HCT116 (cell line): Measurements from ENCODE around the gene ASPHD2. TPM values are rescaled to one million over a fixed set of nuclear protein-coding genes. Genes with fewer than 3 reads are reported as not detected.

Experiments
- ATAC-seq: fragments of 200-7000 bp; cut with Tn5 transposase; 2 replicates; pipeline ENCODE4 v1.9.1; 2020; ENCODE audit warnings: mild to moderate bottlenecking, moderate library complexity
- BruUV-seq: library from RNA; stranded (reverse); fragments of 400-500 nt; replicated peaks from 2 replicates; lab custom pipeline; 2021; lab: Mats Ljungman, UMichigan
- CTCF ChIA-PET: fragments of 300-600 bp; sonication (Branson Sonifier 250); formaldehyde crosslinking; loops from one replicate; lab custom pipeline; 2021; ENCODE audit warnings: antibody characterized with exemption; lab: Charles Lee
- POLR2A ChIA-PET: fragments of 300-600, 350-600 bp; sonication (Branson Sonifier 250); formaldehyde crosslinking; loops from one replicate; lab custom pipeline; 2021; ENCODE audit warnings: antibody characterized with exemption; lab: Charles Lee
- RAD21 ChIA-PET, 2 experiments: fragments of 300-600 bp; sonication (Branson Sonifier 250); formaldehyde crosslinking; loops; one replicate each; lab custom pipeline; 2023; ENCODE audit warnings: low total read pairs in 2 of 2; ENCODE audit not compliant: uncharacterized antibody in 2 of 2, unreplicated experiment in 2 of 2, low non-redundant PET in 1 of 2; lab: Charles Lee
- DNase-seq: peaks from one replicate; pipeline ENCODE4 v3.0.0-alpha.2; 2010; ENCODE audit warnings: low read depth, low spot score
- H2AFZ ChIP-seq: fragments of 200-600 bp; shearing (Covaris generic), sonication (generic); 2 replicates; pipeline ENCODE4 v1.6.1; 2017; ENCODE audit warnings: low read depth, mixed run types, mixed read lengths, antibody characterized with exemption, low read length; ENCODE audit not compliant: poor library complexity, severe bottlenecking
- H3K27ac ChIP-seq: 2 replicates; pipeline ENCODE4 v1.5.1; 2012; ENCODE audit warnings: low read depth, low read length
- H3K27me3 ChIP-seq: fragments of 200-600 bp; sonication (generic); 2 replicates; pipeline ENCODE4 v1.6.1; 2016; ENCODE audit warnings: mixed run types, low read length, mixed read lengths; ENCODE audit not compliant: insufficient read depth
- H3K36me3 ChIP-seq, 2 experiments: fragments of 200-500 bp in 1 of 2; fragments of 200-600 bp in 1 of 2; sonication (Bioruptor generic) in 1 of 2; sonication (generic) in 1 of 2; 2 replicates each; pipeline versions ENCODE4 v1.5.1 to v1.6.1; 2014 to 2016; ENCODE audit warnings: low read length in 2 of 2, inconsistent platforms in 1 of 2, mixed read lengths in 1 of 2, mixed run types in 1 of 2; ENCODE audit not compliant: insufficient read depth in 2 of 2, control insufficient read depth in 1 of 2
- H3K4me1 ChIP-seq, 2 experiments: fragments of 200-600 bp in 1 of 2; sonication (generic) in 1 of 2; 2 replicates each; pipeline versions ENCODE4 v1.5.1 to v1.6.1; 2012 to 2017; ENCODE audit warnings: low read length in 2 of 2, inconsistent platforms in 1 of 2, mild to moderate bottlenecking in 1 of 2, mixed read lengths in 1 of 2, mixed run types in 1 of 2, moderate library complexity in 1 of 2; ENCODE audit not compliant: insufficient read depth in 2 of 2, control insufficient read depth in 1 of 2
- H3K4me2 ChIP-seq: fragments of 200-600 bp; sonication (generic); 2 replicates; pipeline ENCODE4 v1.6.1; 2017; ENCODE audit warnings: mixed run types, low read length, mixed read lengths
- H3K4me3 ChIP-seq, 2 experiments: fragments of 200-600 bp in 1 of 2; sonication (generic) in 1 of 2; replicated peaks in 1 of 2; 2 replicates each; pipeline ENCODE4 v1.5.1; 2011 to 2016; ENCODE audit warnings: low read length in 2 of 2, control low read depth in 1 of 2, low read depth in 1 of 2, mild to moderate bottlenecking in 1 of 2, mixed read lengths in 1 of 2, mixed run types in 1 of 2
- H3K79me2 ChIP-seq: fragments of 200-600 bp; sonication (generic); 2 replicates; pipeline ENCODE4 v1.6.1; 2017; ENCODE audit warnings: mild to moderate bottlenecking, mixed run types, low read length, moderate library complexity, mixed read lengths; ENCODE audit not compliant: insufficient read depth
- H3K9ac ChIP-seq: fragments of 200-600 bp; sonication (generic); 2 replicates; pipeline ENCODE4 v1.6.1; 2016; ENCODE audit warnings: low read length, mixed read lengths
- H3K9me2 ChIP-seq: fragments of 200-600 bp; sonication (generic), shearing (Covaris generic); 2 replicates; pipeline ENCODE4 v1.6.1; 2017; ENCODE audit warnings: mixed run types, mild to moderate bottlenecking, moderate library complexity; ENCODE audit not compliant: insufficient read depth
- H3K9me3 ChIP-seq, 2 experiments: fragments of 200-500 bp in 1 of 2; fragments of 200-600 bp in 1 of 2; sonication (Bioruptor generic) in 1 of 2; sonication (generic) in 1 of 2; 2 replicates each; pipeline ENCODE4 v1.6.1; 2014 to 2017; ENCODE audit warnings: low read length in 2 of 2, mixed read lengths in 2 of 2, inconsistent platforms in 1 of 2, low read depth in 1 of 2, mild to moderate bottlenecking in 1 of 2, mixed run types in 1 of 2, moderate library complexity in 1 of 2; ENCODE audit not compliant: control insufficient read depth in 1 of 2, insufficient read depth in 1 of 2
- H4K20me1 ChIP-seq: fragments of 200-600 bp; sonication (generic), shearing (Covaris generic); 2 replicates; pipeline ENCODE4 v1.6.1; 2017; ENCODE audit warnings: mixed run types, mild to moderate bottlenecking, moderate library complexity; ENCODE audit not compliant: insufficient read depth
- CBX3 ChIP-seq: IDR thresholded peaks from 2 replicates; pipeline ENCODE4 v1.6.1; 2012; ENCODE audit warnings: low read depth
- CEBPB ChIP-seq: IDR thresholded peaks from 2 replicates; pipeline ENCODE4 v1.6.1; 2012; ENCODE audit warnings: low read depth
- EGR1 ChIP-seq: IDR thresholded peaks from 2 replicates; pipeline ENCODE4 v1.6.1; 2012; ENCODE audit warnings: low read depth
- EZH2 ChIP-seq: fragments of 200-600 bp; sonication (generic); IDR thresholded peaks from 2 replicates; pipeline ENCODE4 v1.6.1; 2017; ENCODE audit warnings: antibody characterized with exemption, mixed run types
- JUND ChIP-seq: IDR thresholded peaks from 2 replicates; pipeline ENCODE4 v1.6.1; 2012
- POLR2AphosphoS5 ChIP-seq: IDR thresholded peaks from 2 replicates; pipeline ENCODE4 v1.6.1; 2011; ENCODE audit warnings: mild to moderate bottlenecking, low read depth, low read length, moderate library complexity
- REST ChIP-seq: IDR thresholded peaks from 2 replicates; pipeline ENCODE4 v1.6.1; 2012; ENCODE audit warnings: low read depth
- SIN3A ChIP-seq: IDR thresholded peaks from 2 replicates; pipeline ENCODE4 v1.6.1; 2012; ENCODE audit warnings: low read depth
- SP1 ChIP-seq: IDR thresholded peaks from 2 replicates; pipeline ENCODE4 v1.6.1; 2012; ENCODE audit warnings: low read depth
- SRF ChIP-seq: IDR thresholded peaks from 2 replicates; pipeline ENCODE4 v1.6.1; 2012; ENCODE audit warnings: low read depth
- ZFX ChIP-seq: fragments of 450-650 bp; IDR thresholded peaks from 2 replicates; pipeline ENCODE4 v1.6.1; 2017
- ZNF274 ChIP-seq: fragments of 200-500 bp; sonication (Bioruptor generic); IDR thresholded peaks from 2 replicates; pipeline ENCODE4 v1.6.1; 2014; ENCODE audit warnings: mild to moderate bottlenecking, low read depth, low read length, inconsistent platforms
- intact Hi-C: fragments of 100-400 bp; cut with micrococcal nuclease; formaldehyde crosslinking; loops from 2 replicates; pipeline ENCODE4 v1.10.0; 2022
- total RNA-seq: library from RNA; stranded (reverse); gene quantifications from one replicate; pipeline ENCODE4 v1.2.1, GENCODE V29; 2021; ENCODE audit not compliant: unreplicated experiment
- TF ChIP-seq, protein P1 (sequence below): IDR thresholded peaks from 2 replicates; pipeline ENCODE4 v1.6.1; 2011; ENCODE audit warnings: mild to moderate bottlenecking, low read length, moderate library complexity; ENCODE audit not compliant: insufficient replicate concordance; ENCODE audit errors: extremely low read depth

Gene ASPHD2
- total RNA-seq, 1 experiment from 2014 or later: 4.1 TPM

- Histone ChIP-seq H2AFZ (no peak overlapping the region), H3K27me3 (no peaks in the 10 kb centered on the region), H3K9ac (no peak overlapping the region), H3K9me2 (no peaks in the 10 kb centered on the region), H3K4me1 (no peaks in the 10 kb centered on the region), H3K79me2 (no peaks in the 10 kb centered on the region), H3K9me3 (no peaks in the 10 kb centered on the region), H3K4me3 (no peak overlapping the region), H4K20me1 (no peaks in the 10 kb centered on the region), H3K4me2 (no peak overlapping the region), H3K27ac (no peak overlapping the region), H3K36me3 (no peaks in the 10 kb centered on the region; a peak in 1 of 4 replicates)
- TF ChIP-seq CEBPB: no peak
- TF ChIP-seq SP1: no peak
- TF ChIP-seq POLR2AphosphoS5: no peak
- TF ChIP-seq EGR1: no peak
- TF ChIP-seq REST: no peak
- no peak for TF ChIP-seq SIN3A
- no peak for TF ChIP-seq ZFX
- no peak for TF ChIP-seq SRF
- no peak for TF ChIP-seq ZNF274
- TF ChIP-seq CBX3: no peak
- TF ChIP-seq JUND: no peak
- no peak for TF ChIP-seq EZH2
- TF ChIP-seq, protein P1, sequence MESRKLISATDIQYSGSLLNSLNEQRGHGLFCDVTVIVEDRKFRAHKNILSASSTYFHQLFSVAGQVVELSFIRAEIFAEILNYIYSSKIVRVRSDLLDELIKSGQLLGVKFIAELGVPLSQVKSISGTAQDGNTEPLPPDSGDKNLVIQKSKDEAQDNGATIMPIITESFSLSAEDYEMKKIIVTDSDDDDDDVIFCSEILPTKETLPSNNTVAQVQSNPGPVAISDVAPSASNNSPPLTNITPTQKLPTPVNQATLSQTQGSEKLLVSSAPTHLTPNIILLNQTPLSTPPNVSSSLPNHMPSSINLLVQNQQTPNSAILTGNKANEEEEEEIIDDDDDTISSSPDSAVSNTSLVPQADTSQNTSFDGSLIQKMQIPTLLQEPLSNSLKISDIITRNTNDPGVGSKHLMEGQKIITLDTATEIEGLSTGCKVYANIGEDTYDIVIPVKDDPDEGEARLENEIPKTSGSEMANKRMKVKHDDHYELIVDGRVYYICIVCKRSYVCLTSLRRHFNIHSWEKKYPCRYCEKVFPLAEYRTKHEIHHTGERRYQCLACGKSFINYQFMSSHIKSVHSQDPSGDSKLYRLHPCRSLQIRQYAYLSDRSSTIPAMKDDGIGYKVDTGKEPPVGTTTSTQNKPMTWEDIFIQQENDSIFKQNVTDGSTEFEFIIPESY: no peak
- no TSS peak for BruUV-seq
- ChIA-PET POLR2A (no interaction called here), RAD21 (no interaction called here), CTCF (no interaction called here)
- ATAC-seq (no peak), DNase-seq (no peak)
- intact Hi-C loops: no loop called here
Measured at GRCh38 chr22:26443901-26444690, 15.0 kb downstream of the ASPHD2 start.
